GM18505 (cell line): ENCODE measurements around the gene NAMPT.

Experiments
- ATAC-seq: cut with Tn5 transposase; IDR thresholded peaks from one replicate; pipeline ENCODE4 v1.9.1; 2021; ENCODE audit not compliant: unreplicated experiment
- POLR2A ChIP-seq: IDR thresholded peaks from 4 replicates; pipeline ENCODE4 v1.6.1; 2011; ENCODE audit warnings: borderline replicate concordance; ENCODE audit not compliant: insufficient read depth, insufficient read length; ENCODE audit errors: extremely low read depth

The NAMPT gene

DNA sequence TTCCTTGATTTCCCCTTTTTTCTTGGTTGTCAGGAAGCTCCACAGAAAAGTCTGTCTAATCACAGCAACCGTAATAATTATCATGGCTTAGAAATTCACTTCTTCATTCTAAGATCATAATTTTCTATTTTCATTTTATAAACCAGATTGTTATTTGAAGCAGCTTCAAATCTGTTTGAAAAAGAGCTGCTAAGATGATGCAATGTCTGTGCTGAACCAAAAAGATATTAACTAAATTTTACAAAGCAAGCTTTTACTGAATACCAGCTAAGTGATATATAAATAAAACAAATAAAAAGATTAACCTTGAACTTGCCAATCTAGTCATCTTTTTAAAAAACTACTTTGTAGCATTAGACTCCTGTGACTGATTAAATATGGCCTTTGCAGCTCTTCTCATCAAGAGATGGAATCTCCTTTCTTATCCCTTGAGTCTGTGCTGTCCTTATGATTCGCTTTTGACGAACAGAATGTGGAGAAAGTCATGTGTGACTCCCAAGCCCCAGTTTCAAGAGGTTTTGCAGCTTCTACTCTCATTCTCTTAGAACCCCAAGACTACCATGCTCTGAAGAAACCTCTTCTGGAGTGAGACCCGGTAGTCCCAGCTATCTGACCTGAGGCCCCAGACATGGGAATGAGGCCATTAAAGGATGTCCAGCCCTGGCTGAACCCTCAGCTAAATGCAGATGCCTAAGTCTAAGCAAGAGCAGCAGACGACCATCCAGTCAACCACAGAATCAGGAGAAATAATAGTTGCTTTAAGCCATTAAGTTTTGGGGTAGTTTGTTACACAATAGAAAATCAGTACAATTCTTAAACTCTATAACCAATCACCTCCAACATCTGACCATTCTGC lies 14.4 kb downstream of the NAMPT start:
- no peak for ATAC-seq
- no peak for TF ChIP-seq POLR2A

DNA sequence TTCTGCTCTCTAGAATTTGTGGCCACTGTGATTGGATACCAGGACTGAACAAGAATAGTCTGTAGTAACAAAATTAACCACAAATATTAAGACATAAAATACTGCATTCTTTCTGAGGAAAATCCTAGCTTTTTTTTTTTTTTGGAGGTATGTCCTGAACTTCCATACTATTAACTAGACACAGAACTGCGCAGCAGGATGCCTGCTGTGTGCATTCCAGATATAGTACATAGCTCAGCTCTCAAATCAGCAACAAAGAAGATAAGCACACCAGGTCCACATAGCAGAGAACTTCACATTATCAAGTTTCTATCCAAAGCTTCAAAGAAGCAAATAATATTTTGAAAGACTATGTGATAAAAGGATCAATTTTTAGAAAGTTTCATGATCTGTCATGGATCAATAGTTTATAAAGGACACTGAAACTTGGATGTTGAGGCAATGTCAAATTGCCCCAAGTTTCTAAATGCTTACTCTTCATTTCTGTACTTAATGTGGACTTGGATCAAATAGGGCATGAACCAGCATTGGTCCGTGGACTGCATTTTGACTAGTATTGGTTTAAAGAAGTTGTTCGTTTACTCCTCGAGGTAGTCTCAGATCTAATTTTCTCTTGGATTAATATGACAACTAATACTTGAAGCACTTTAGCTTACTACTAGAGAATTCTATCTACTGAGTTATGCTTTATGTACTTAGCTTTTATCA lies 15.4 kb downstream of the NAMPT start:
- ATAC-seq: no peak
- no peak for TF ChIP-seq POLR2A

DNA sequence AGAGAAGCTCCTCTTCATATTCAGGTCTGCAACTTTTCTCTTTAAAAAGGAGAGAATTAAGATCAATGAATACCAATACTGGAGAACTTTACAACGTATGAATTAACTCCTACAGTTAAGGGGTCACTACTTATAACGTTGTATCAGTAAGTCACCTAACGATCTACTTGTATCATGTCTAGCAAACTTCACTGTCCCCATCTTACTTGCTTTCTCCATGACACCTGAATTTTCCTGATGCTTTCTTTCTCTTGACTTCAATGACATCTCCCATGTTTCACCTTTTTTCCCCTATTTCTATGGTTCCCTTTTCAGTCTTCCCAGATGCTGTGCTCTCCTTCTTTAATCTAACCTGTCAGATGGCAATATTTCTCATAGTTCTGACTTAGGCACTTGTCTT lies 19.6 kb downstream of the NAMPT start:
- ATAC-seq: no peak
- no peak for TF ChIP-seq POLR2A

DNA sequence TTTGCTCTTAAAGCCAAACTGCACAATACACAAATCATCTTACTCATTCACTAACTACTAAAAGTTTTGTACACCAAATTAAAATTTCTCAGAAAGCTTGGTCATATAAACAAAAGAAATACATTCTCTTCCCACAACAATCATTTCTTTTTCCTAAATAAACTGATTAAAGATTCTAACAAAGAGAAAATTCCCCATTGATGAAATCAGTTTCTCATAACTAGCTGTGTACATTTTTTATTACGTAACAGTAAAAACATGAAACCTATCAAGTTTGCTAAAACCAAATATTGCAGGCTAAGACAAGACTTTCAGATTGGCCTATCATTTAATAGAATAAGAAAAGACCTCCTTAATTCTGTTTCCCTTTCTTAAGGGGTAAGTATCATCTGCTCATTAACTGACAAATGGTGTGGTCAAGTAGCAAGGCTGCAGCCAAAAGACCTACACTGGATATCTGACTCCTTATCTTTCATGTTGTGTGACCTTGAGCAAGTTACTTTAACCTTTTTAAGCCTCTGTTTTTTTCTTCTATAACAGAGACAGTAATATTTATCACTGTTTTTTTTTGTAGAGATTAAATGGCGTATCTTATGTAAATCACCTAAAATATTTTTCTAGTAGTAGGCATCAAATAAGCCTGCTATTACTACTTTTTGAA lies 22.4 kb downstream of the NAMPT start:
- no peak for ATAC-seq
- TF ChIP-seq POLR2A: no peak

DNA sequence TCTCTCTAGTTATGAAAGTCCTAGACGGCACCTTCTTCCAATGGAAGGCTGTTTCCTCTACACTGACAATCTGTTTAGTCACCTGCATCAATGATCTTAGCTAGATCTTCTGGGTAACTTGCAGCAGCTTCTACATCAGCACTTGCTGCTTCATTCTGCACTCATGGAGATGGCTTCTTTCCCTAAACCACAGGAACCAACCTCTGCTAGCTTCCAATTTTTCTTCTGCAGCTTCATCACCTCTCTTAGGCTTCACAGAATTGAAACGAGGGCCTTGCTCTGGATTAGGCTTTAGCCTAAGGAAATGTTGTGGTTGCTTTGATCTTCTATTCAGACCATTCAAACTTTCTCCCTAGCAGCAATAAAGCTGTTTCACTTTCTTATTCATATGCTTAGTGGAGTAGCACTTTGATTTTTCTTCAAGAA lies 24.6 kb downstream of the NAMPT start:
- peak; percentile 59 for ATAC-seq
- TF ChIP-seq POLR2A: no peak

DNA sequence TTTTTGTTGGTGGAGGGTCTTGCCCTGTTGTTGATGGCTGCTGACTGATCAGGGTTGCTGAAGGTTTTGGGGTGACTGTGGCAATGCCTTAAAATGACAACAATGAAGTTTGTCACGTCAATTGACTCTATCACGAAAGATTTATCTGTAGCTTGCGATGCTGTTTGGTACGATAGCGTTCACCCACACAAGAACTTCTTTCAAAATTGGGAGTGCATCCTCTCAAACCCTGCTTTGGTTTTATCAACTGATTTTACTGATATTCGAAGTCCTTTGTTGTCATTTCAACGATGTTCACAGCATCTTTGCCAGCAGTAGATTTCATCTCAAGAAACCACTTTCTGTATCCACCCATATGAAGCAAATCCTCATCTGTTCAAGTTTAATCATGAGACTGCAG lies 26.0 kb downstream of the NAMPT start:
- no peak for ATAC-seq
- no peak for TF ChIP-seq POLR2A

DNA sequence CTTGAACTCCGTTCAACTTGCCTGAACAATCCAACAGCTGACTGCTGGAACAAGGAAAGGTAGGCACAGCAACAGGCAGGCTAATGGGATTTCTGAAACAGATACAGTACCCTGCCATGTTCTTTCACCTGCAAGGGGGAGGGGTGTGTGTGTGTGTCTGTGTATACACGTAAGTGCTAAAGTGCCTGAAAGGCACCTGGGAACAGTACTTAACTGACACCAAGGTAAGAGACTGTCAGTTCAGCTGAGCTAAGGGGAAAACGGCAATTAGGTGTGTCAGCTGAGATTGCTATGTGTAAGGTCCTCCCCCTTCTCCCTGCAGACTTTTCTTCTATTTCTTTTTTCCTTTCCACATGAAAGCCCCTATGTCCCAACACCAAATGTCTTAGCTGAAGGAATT lies 27.0 kb downstream of the NAMPT start:
- no peak for TF ChIP-seq POLR2A
- no peak for ATAC-seq

DNA sequence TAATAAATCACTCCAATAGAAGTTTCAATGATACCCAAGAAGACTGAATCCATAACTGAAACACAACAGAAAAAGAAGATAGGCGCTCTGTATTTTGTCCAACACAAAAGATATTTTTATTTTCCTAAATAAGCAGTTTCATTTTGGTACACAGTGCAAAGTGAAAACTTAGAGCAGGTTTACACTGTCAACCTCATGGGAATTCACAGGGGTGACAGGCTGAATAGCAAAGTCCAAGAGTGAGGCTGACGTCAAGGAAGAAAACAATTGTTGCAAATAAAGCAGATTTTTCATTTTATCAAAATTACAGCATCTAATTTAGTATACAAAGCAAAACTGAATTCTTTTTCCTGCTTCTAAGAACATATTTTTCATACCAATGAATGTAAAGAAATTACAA lies 28.6 kb downstream of the NAMPT start:
- no peak for TF ChIP-seq POLR2A
- ATAC-seq: no peak

DNA sequence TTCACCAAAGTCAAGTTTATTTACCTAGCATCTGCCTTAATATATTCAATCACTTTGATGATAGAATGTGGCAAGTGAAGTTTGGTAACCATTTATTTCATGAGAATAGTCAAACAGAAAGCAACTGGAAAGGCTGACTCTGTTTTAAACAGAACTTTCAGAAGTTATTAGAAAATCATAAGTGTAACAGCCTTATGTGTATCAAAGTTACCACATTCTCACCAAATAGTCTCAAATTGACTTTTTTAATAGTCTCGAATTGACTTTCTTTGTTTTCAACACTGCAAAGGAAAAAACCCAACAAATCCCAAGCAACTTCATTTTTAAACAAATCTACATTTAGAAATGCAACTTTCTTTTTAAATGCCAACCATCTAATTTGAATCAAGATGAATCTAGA lies 29.5 kb downstream of the NAMPT start:
- ATAC-seq: no peak

DNA sequence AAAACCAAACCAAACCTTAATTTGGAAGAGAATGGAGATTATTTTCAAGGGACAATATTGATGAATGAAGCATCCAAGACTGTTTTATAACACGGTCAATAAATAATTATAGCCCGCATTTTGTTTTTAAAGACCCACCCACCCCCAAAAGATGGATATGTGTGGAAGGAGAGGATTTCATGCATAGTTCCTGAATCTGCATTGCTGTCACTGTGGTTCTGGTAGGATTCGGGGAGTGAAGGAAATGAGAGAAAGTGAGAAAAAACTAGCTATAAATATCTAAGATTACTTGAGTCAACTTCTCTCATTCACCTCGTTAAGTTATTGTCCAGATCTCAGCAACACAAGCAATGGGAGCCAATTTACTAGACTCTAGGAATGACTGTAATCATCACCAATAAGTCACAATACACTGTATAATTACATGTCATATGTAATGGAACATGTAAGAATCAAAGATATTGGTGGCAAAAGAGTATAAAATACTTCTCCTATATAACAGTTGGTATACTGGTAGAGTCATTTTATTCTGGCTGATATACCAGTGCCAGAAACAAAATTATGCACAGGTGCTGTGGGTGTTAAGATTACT lies 30.2 kb downstream of the NAMPT start:
- ATAC-seq: no peak
- no peak for TF ChIP-seq POLR2A

More for the DNA sequence above, 29.5 kb downstream of the NAMPT start:
- TF ChIP-seq POLR2A: no peak

DNA sequence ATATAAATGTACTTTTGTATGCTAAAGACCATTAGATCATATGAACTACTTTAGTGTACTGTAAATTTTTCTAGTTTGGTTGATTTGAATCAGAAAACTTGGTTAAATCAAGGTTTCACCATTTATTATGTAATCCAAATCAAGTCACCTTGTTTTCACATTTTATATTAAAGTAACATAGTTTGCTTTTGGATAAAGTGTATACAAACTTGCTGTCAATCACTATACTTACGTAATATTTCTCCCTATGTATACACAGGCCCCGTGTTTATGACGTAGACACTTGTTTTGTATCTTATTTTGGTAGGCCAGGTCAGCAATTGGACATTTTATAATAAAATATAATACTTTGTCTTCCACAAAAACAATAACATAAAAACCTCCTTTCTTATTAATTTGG lies 32.2 kb downstream of the NAMPT start:
- TF ChIP-seq POLR2A: no peak
- no peak for ATAC-seq

DNA sequence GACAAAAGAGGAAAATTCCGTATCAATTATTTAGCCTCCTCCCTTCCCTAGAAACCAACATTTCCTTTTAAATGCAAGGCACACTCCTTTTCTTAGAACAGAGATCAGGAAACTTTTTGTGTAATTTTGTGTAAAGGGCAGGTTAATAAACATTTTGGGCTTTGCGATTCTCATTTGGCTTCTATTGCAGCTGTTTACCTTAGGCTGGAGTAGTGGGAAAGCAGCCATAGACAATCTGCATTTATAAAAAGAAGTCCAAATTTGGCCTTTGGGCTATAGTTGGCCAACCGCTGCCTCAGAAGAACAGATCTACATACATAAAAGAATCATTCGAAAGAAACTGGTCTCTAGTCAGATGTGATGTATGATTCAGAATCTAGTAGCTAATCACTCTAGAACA lies 35.3 kb downstream of the NAMPT start:
- no peak for ATAC-seq
- no peak for TF ChIP-seq POLR2A

DNA sequence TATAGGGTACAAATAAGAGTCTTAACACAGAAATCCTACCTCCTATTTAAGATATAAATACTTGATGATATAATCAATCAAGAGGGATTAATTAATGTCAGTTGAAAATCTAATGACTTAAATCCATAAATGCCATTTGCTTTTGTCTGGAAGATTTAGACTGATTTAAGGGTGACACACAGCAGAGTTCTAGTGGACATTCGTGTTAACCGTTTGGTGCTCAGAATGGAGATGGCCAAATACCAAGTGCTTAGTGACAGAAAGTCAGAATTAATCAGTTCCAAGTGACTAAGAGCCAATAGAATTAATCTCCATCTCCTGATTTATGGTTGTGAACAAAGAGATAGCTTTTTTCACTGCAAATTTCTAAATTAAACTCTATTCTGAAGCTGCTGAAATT lies 36.2 kb downstream of the NAMPT start:
- TF ChIP-seq POLR2A: no peak
- no peak for ATAC-seq
